Psoas muscle (tissue), 8 donors: ENCODE data around the gene PLXNB2. TPM values are rescaled to one million over a fixed set of nuclear protein-coding genes. Genes with fewer than 3 reads are reported as not detected.

Experiments
- ATAC-seq, 4 donors: fragments of 200-7000 bp; cut with Tn5 transposase; one replicate each; pipeline ENCODE4 v1.9.1; 2020; ENCODE audit warnings: moderate library complexity in 3 of 4, mild to moderate bottlenecking in 2 of 4
- DNase-seq, 2 donors: peaks; one replicate each; pipeline ENCODE4 v3.0.0-alpha.2; 2020
- H3K27ac ChIP-seq: fragments of 200-600 bp; one replicate; pipeline ENCODE4 v1.8.0; 2022
- H3K27me3 ChIP-seq, 3 donors: fragments of 200-600 bp in 1 of 3; one replicate each; pipeline versions ENCODE4 v1.6.1 to v1.8.0; 2013 to 2022; ENCODE audit warnings: low read length in 2 of 3, mild to moderate bottlenecking in 2 of 3, moderate library complexity in 1 of 3; ENCODE audit not compliant: insufficient read depth in 3 of 3
- H3K36me3 ChIP-seq, 2 donors: fragments of 200-600 bp in 1 of 2; one replicate each; pipeline versions ENCODE4 v1.6.1 to v1.8.0; 2013 to 2022; ENCODE audit warnings: low read depth in 1 of 2, mild to moderate bottlenecking in 1 of 2, moderate library complexity in 1 of 2; ENCODE audit not compliant: insufficient read depth in 1 of 2
- H3K4me1 ChIP-seq: fragments of 200-600 bp; one replicate; pipeline ENCODE4 v1.8.0; 2022
- H3K4me3 ChIP-seq: fragments of 200-600 bp; one replicate; pipeline ENCODE4 v1.8.0; 2022; ENCODE audit warnings: mild to moderate bottlenecking
- H3K9me3 ChIP-seq: fragments of 200-600 bp; one replicate; pipeline ENCODE4 v1.8.0; 2022
- CTCF ChIP-seq: fragments of 200-600 bp; IDR thresholded peaks from one replicate; pipeline ENCODE4 v1.8.0; 2022; ENCODE audit warnings: antibody characterized with exemption
- WGBS, 3 donors: extraction: QIAGEN DNeasy Blood & Tissue Kit; methylation state at CpG; one replicate each; pipeline versions ENCODE4 v1.1.6 to v1.1.7; 2013; 5-methylcytosine and 5-hydroxymethylcytosine counted together
- intact Hi-C, 2 donors: fragments of 100-400 bp; cut with DNase I; formaldehyde crosslinking; loops; one replicate each; pipeline versions ENCODE4 v1.11.0 to v1.14.2; 2022
- polyA plus RNA-seq, 3 donors: library from polyadenylated mRNA; stranded (reverse); fragments of 200-250 nt; gene quantifications; one replicate each; pipeline ENCODE4 v1.2.3, GENCODE V29; 2013
- total RNA-seq, 4 donors: library from RNA; stranded (reverse); fragmentation: NEBNext Ultra II Directional in 2 of 4; extraction: Animal tissue kit (Norgen Biotek cat#: 25700) in 2 of 4; gene quantifications; one replicate each; pipeline versions ENCODE4 v1.2.1 to v1.2.4, GENCODE V29; 2021 to 2023
- donor health status: healthy with polysubstance abuse.
- donor health status: DM: no; HTN: no; CAD: no; lungs with moderate emphysema.
- donor health status: Bipolar disorder and iron deficiency.
- donor health status: healthy.
- donor health status: DM: yes; HTN: yes; CAD: no.
- donor health status: DM: no; HTN: no; CAD: no.
- donor health status: DM: no; HTN: no; CAD: no.
- donor health status: DM: yes; HTN: yes; CAD: no.

The PLXNB2 gene
- total and polyA plus RNA-seq, 7 donors = 3.9 to 43.7 (median 13.6) TPM

- WGBS, 3 donors = 83 to 91% (median 85%) methylated on average over 6 to 7 of the region's 7 CpGs
- no peak overlapping the region for H3K27ac ChIP-seq
- H3K27me3 ChIP-seq = no peaks in the 10 kb centered on the region
- intact Hi-C loops = no loop called here
- no peaks in the 10 kb centered on the region for H3K36me3 ChIP-seq
- no peaks in the 10 kb centered on the region for H3K4me1 ChIP-seq
- H3K4me3 ChIP-seq = no peak overlapping the region
- no peaks in the 10 kb centered on the region for H3K9me3 ChIP-seq
- DNase-seq = peak in 1 of 2 donors; percentile 45
- no peak for TF ChIP-seq CTCF
- no peak for ATAC-seq
Observed at GRCh38 chr22:50313021-50313420, 5.6 kb upstream of the PLXNB2 start.

DNA sequence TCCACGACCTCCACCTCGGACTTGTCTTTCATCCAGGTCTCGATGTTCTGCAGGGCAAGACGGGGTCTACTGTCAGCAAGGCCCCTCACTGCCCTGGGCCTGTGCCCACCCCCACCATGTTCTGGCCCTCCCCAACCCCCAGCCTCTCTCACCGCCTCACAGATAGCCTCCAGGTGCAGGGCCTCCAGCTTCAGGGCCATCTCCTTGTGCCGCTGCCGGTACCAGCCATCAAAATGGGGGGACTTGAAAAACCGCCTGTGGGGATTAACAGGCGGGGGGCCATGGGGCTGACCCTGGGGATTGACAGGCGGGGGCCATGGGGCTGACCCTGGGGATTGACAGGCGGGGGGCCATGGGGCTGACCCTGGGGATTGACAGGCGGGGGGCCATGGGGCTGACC is 4.9 kb upstream of the PLXNB2 start:
- intact Hi-C loops = no loop called here
- DNase-seq (peak in 1 of 2 donors; percentile 28), ATAC-seq (no peak)
- Histone ChIP-seq H3K36me3 (no peaks in the 10 kb centered on the region), H3K27me3 (no peaks in the 10 kb centered on the region), H3K9me3 (no peaks in the 10 kb centered on the region), H3K27ac (no peak overlapping the region), H3K4me3 (no peak overlapping the region), H3K4me1 (no peaks in the 10 kb centered on the region)
- TF ChIP-seq CTCF = no peak
- 95 to 99% (median 98%) methylated on average over 10 to 12 of the region's 12 CpGs for WGBS, 3 donors

- TF ChIP-seq CTCF = no peak
- intact Hi-C loops = no loop called here
- ATAC-seq = no peak
- H3K4me3 ChIP-seq = no peak overlapping the region
- no peaks in the 10 kb centered on the region for H3K36me3 ChIP-seq
- no peak overlapping the region for H3K27ac ChIP-seq
- no peaks in the 10 kb centered on the region for H3K9me3 ChIP-seq
- DNase-seq = peak in 1 of 2 donors; percentile 52
- H3K27me3 ChIP-seq = peaks cover 0 to 3% (median 0%) of the 10 kb centered on the region in 3 donors
- no peaks in the 10 kb centered on the region for H3K4me1 ChIP-seq
- WGBS, 3 donors = 75 to 79% (median 78%) methylated on average over 21 to 23 of the region's 23 CpGs
Observed at GRCh38 chr22:50311606-50312351, 4.3 kb upstream of the PLXNB2 start.

DNA sequence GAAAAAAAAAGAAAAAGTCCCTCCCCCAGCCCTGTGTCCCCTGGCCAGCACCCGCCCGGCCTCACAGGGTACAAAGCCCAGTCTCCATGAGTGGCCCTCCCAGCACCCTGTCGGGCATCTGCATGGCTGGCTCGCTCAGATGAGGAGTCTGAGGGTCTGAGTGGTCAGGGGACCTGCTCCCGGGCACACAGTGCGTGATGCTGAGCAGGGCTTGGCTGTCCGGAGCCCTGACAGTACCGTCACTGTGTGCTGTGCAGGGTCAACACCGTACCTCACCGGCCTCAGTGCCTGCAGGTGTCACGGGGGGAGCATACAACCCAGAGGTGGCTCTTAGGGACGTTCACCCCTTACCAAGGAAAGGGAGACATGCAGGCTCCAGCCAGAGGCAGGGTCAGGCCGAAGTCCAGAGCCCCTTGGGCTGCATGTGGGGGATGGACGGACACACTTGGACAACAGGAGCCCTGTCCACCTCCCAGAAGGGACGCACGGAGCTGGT is 3.6 kb upstream of the PLXNB2 start:
- no peaks in the 10 kb centered on the region for H3K9me3 ChIP-seq
- ATAC-seq = no peak
- TF ChIP-seq CTCF = no peak
- H3K27ac ChIP-seq = no peak overlapping the region
- no peaks in the 10 kb centered on the region for H3K36me3 ChIP-seq
- H3K4me1 ChIP-seq = no peaks in the 10 kb centered on the region
- peak in 1 of 2 donors; percentile 51 for DNase-seq
- intact Hi-C loops = no loop called here
- peaks cover 0 to 4% (median 0%) of the 10 kb centered on the region in 3 donors for H3K27me3 ChIP-seq
- H3K4me3 ChIP-seq = no peak overlapping the region
- WGBS, 3 donors = 88 to 90% (median 88%) methylated on average over 16 of the region's 16 CpGs
